Sciatic nerve (tissue), 2 donors: ENCODE measurements around the gene LRP1B. TPM values are rescaled to one million over a fixed set of nuclear protein-coding genes. Genes with fewer than 3 reads are reported as not detected.

Source experiments
- ATAC-seq: fragments of 200-7000 bp; cut with Tn5 transposase; one replicate; pipeline ENCODE4 v1.9.1; 2020; ENCODE audit warnings: mild to moderate bottlenecking, moderate library complexity
- DNase-seq: peaks from one replicate; pipeline ENCODE4 v3.0.0-alpha.2; 2020; ENCODE audit warnings: low spot score
- intact Hi-C: fragments of 100-400 bp; cut with DNase I; formaldehyde crosslinking; loops from one replicate; pipeline ENCODE4 v1.14.2; 2022
- total RNA-seq: library from RNA; stranded (reverse); fragmentation: NEBNext Ultra II Directional; extraction: Animal tissue kit (Norgen Biotek cat#: 25700); gene quantifications from one replicate; pipeline ENCODE4 v1.2.1, GENCODE V29; 2021
- donor health status: DM: no; HTN: no; CAD: no.
- donor health status: DM: no; HTN: no; CAD: no.

LRP1B gene
- total RNA-seq, 1 donor from 2014 or later: 0.62 TPM

- DNase-seq (no peak), ATAC-seq (no peak)
- intact Hi-C loops: no loop called here
These were observed 477.6 kb downstream of the LRP1B start for GRCh38 chr2:141653184-141653583.

GRCh38 chr2:141652308-141652707 lies 478.5 kb downstream of the LRP1B start:
- no peak for DNase-seq
- ATAC-seq: no peak
- intact Hi-C loops: no loop called here

GRCh38 chr2:141647353-141647752 lies 483.5 kb downstream of the LRP1B start:
- ATAC-seq (no peak), DNase-seq (no peak)
- intact Hi-C loops: no loop called here

GRCh38 chr2:141641462-141641861 lies 489.4 kb downstream of the LRP1B start:
- no peak for ATAC-seq
- intact Hi-C loops: no loop called here

GRCh38 chr2:141639809-141640208 lies 491.0 kb downstream of the LRP1B start:
- intact Hi-C loops: no loop called here

More at GRCh38 chr2:141641462-141641861, 489.4 kb downstream of the LRP1B start:
- DNase-seq: no peak

GRCh38 chr2:141633132-141633531 lies 497.7 kb downstream of the LRP1B start:
- intact Hi-C loops: no loop called here
- ATAC-seq (no peak), DNase-seq (no peak)

More at GRCh38 chr2:141639809-141640208, 491.0 kb downstream of the LRP1B start:
- no peak for DNase-seq
- ATAC-seq: no peak

GRCh38 chr2:141630407-141630930 lies 500.3 kb downstream of the LRP1B start:
- DNase-seq (no peak), ATAC-seq (no peak)
- intact Hi-C loops: no loop called here

GRCh38 chr2:141620372-141620771 lies 510.4 kb downstream of the LRP1B start:
- DNase-seq: no peak
- ATAC-seq: no peak
- intact Hi-C loops: no loop called here

- ATAC-seq (no peak), DNase-seq (no peak)
- intact Hi-C loops: loop anchor here (5.0 kb wide), 1 partner anchor 119 kb away; no protein-coding TSS in a partner anchor
These were observed 512.4 kb downstream of the LRP1B start for GRCh38 chr2:141618457-141618856.

GRCh38 chr2:141611981-141612380 lies 518.8 kb downstream of the LRP1B start:
- ATAC-seq: no peak
- intact Hi-C loops: no loop called here
- DNase-seq: no peak

GRCh38 chr2:141611176-141611571 lies 519.6 kb downstream of the LRP1B start:
- DNase-seq (no peak), ATAC-seq (no peak)
- intact Hi-C loops: no loop called here

- intact Hi-C loops: no loop called here
- ATAC-seq: no peak
These were observed 520.1 kb downstream of the LRP1B start for GRCh38 chr2:141610564-141611175.

GRCh38 chr2:141605163-141605562 lies 525.7 kb downstream of the LRP1B start:
- ATAC-seq (no peak), DNase-seq (no peak)
- intact Hi-C loops: no loop called here

More at GRCh38 chr2:141610564-141611175, 520.1 kb downstream of the LRP1B start:
- no peak for DNase-seq

GRCh38 chr2:141601511-141602152 lies 529.2 kb downstream of the LRP1B start:
- intact Hi-C loops: no loop called here
- no peak for ATAC-seq
- no peak for DNase-seq

- ATAC-seq: no peak
These were observed 531.1 kb downstream of the LRP1B start for GRCh38 chr2:141599721-141600120.

GRCh38 chr2:141598982-141599381 lies 531.8 kb downstream of the LRP1B start:
- intact Hi-C loops: no loop called here
- ATAC-seq (no peak), DNase-seq (no peak)

More at GRCh38 chr2:141599721-141600120, 531.1 kb downstream of the LRP1B start:
- intact Hi-C loops: no loop called here
- DNase-seq: no peak

GRCh38 chr2:141595316-141595920 lies 535.4 kb downstream of the LRP1B start:
- intact Hi-C loops: no loop called here
- DNase-seq: no peak

GRCh38 chr2:141591787-141592186 lies 539.0 kb downstream of the LRP1B start:
- ATAC-seq: no peak
- DNase-seq: no peak
- intact Hi-C loops: no loop called here

More at GRCh38 chr2:141595316-141595920, 535.4 kb downstream of the LRP1B start:
- ATAC-seq: no peak

GRCh38 chr2:141590620-141591019 lies 540.2 kb downstream of the LRP1B start:
- DNase-seq: no peak
- intact Hi-C loops: no loop called here
- ATAC-seq: no peak

- intact Hi-C loops: no loop called here
- no peak for DNase-seq
- no peak for ATAC-seq
These were observed 541.5 kb downstream of the LRP1B start for GRCh38 chr2:141589314-141589713.
